Astrocyte of the spinal cord (primary cell): ENCODE results near the gene OR4X2.

ENCODE experiments used
- DNase-seq: peaks from one replicate; pipeline ENCODE4 v3.0.0; 2011; ENCODE audit warnings: low read depth, low spot score
- H3K4me3 ChIP-seq: 2 replicates; pipeline ENCODE4 v1.5.1; 2011; ENCODE audit warnings: low read depth, mild to moderate bottlenecking, low read length, moderate library complexity
- CTCF ChIP-seq: IDR thresholded peaks from 2 replicates; pipeline ENCODE4 v1.5.1; 2012; ENCODE audit warnings: low read depth, mild to moderate bottlenecking, low read length, inconsistent platforms
- in situ Hi-C: cut with HindIII; loops from 2 replicates; pipeline ENCODE4 v1.10.0; 2017; ENCODE audit warnings: low sequenced_read_pairs

OR4X2 gene

DNA sequence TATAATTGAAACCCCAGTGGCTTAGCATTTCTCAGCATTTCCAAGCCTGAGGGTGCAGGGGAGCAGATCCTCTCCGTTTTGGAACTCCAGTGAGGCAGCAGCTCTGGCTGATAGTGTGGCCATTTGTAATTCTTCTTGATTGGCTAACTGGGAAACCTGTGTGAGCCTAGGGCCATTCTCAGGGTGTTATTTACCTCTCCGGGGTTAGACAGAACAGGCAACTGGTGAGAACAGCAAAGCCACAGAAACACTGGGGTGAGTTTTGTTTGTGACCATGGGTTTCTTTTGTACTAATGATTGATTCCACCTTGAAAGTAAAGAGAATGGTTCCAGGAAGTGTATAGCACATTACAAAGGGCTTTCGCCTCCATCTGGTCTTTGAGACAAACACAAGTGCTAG is 2.4 kb upstream of the OR4X2 start:
- DNase-seq: no peak
- in situ Hi-C loops: no loop called here
- no peak overlapping the region for H3K4me3 ChIP-seq
- no peak for TF ChIP-seq CTCF

- no peak for TF ChIP-seq CTCF
- no peak overlapping the region for H3K4me3 ChIP-seq
- in situ Hi-C loops: no loop called here
- DNase-seq: no peak
Observed at GRCh38 chr11:48248902-48249301, 4.0 kb downstream of the OR4X2 start.

DNA sequence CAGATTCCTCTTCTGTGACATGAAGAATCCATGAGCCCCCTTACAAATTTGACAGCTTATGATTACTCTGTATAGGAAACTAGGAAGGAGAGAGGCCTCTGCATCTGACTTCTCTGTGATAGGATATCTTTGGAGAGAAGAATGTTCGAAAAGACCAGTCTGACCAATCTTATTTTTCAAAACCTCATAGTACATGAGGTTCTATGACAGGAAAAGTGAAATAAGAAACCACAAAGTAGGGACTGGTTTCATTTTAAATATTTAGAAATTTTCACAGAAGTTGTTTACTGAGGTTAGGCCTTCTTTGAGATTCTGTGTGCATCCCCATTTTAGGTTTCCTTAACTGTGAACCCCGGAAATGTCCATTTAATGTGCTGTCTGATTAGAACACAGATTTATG is 16.7 kb downstream of the OR4X2 start:
- in situ Hi-C loops: no loop called here
- no peak for DNase-seq
- TF ChIP-seq CTCF: no peak
- H3K4me3 ChIP-seq: no peak overlapping the region

DNA sequence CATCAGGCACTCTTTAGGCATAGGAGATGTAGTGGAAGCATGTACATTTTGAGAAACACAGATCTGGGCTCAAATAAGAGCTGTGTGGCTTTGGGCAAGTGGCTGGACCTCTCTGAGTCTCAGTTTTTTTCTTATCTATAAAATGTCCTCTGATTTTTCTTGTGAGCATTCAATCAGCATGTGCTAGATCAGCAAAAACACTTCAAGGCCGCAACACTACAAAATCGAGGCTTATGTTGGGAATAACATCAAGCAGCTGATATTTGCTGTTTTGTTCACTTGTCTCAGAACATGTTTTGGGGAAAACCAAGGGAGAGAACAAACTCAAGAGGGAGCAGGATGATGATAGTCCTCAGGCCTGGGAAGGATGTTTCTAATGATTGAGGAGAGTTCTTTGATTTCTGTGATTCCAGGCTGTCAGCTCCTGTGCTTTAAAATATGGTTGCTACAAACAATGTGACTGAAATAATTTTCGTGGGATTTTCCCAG is 18.6 kb downstream of the OR4X2 start, which contains the start of gene OR4X1:
OR4X1 (plus strand) TSS at position 439 of the 489 bp plus-strand sequence; CDS start at position 439, 0 bp downstream.
- in situ Hi-C loops: no loop called here
- H3K4me3 ChIP-seq: no peak within 1 kb of the TSS
- DNase-seq: no peak
- no peak for TF ChIP-seq CTCF

DNA sequence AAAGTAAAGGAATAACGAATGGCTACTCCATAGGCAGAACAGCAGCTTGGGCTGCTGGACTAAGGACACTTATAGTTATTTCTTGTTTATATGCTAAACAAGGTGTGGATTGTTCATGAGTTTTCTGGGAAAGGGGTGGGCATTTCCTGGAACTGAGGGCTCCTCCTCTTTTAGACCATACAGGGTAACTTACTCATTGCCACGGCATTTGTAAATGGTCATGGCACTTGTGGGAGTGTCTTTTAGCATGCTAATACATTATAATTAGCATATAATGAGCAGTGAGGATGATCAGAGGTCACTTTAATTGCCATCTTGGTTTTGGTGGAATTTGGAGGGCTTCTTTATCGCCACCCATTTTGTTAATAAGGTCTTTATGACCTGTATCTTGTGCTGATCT is 25.7 kb downstream of the OR4X2 start:
- DNase-seq: no peak
- in situ Hi-C loops: no loop called here
- TF ChIP-seq CTCF: no peak
- no peak overlapping the region for H3K4me3 ChIP-seq

DNA sequence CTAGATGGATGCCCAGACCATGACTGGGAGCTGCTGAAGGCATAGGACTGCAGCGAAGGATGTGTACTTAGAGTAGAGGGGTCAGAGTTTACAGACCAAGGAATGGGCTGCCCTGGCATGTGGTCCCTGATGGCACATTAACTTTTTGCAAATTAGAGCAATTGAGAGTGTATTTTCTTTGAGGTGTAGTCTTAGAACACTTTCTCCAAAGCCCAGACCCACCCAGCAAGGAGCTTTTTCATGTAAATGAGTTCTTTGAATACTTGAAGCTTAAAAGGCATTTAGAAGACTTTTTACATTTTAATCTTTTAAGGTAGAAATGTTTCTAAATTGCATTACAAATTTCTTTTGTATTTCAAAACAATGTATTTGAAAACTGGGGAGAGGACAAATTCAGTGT is 27.7 kb downstream of the OR4X2 start:
- no peak overlapping the region for H3K4me3 ChIP-seq
- no peak for TF ChIP-seq CTCF
- in situ Hi-C loops: no loop called here
- no peak for DNase-seq
